Esophagus (tissue), 2 donors: ENCODE results near the gene C3orf52. TPM values are rescaled to one million over a fixed set of nuclear protein-coding genes. Genes with fewer than 3 reads are reported as not detected.
"Not testable (repeated sequence)": the region's sequence is repeated elsewhere in the genome, so short reads cannot be mapped to it uniquely, and the experiment has no call there.

Source experiments
- H3K27ac ChIP-seq, 2 donors: one replicate each; pipeline ENCODE4 v1.5.1; 2013; ENCODE audit warnings: low read depth in 2 of 2, mild to moderate bottlenecking in 2 of 2, inconsistent platforms in 1 of 2, low read length in 1 of 2, moderate library complexity in 1 of 2
- H3K27me3 ChIP-seq, 2 donors: one replicate each; pipeline ENCODE4 v1.6.1; 2013; ENCODE audit warnings: low read length in 2 of 2, control low read depth in 1 of 2, mild to moderate bottlenecking in 1 of 2; ENCODE audit not compliant: insufficient read depth in 2 of 2, control insufficient read depth in 1 of 2
- H3K36me3 ChIP-seq, 2 donors: one replicate each; pipeline ENCODE4 v1.6.1; 2013; ENCODE audit warnings: low read length in 1 of 2; ENCODE audit not compliant: control insufficient read depth in 2 of 2, insufficient read depth in 2 of 2
- H3K4me1 ChIP-seq, 2 donors: one replicate each; pipeline ENCODE4 v1.6.1; 2013; ENCODE audit warnings: low read length in 1 of 2; ENCODE audit not compliant: control insufficient read depth in 2 of 2, insufficient read depth in 2 of 2
- H3K4me3 ChIP-seq, 2 donors: one replicate each; pipeline ENCODE4 v1.5.1; 2013; ENCODE audit warnings: low read length in 2 of 2, mild to moderate bottlenecking in 2 of 2, low read depth in 1 of 2, moderate library complexity in 1 of 2
- H3K9me3 ChIP-seq, 2 donors: one replicate each; pipeline ENCODE4 v1.6.1; 2013; ENCODE audit warnings: mild to moderate bottlenecking in 2 of 2, low read depth in 1 of 2, low read length in 1 of 2, moderate library complexity in 1 of 2; ENCODE audit not compliant: control insufficient read depth in 2 of 2, insufficient read depth in 1 of 2
- WGBS, 2 donors: extraction: QIAGEN DNeasy Blood & Tissue Kit; methylation state at CpG; one replicate each; pipeline ENCODE4 v1.1.7; 2013; 5-methylcytosine and 5-hydroxymethylcytosine counted together
- polyA plus RNA-seq, 2 donors: library from polyadenylated mRNA; stranded (reverse); fragments of 200-250 nt; gene quantifications; one replicate each; pipeline ENCODE4 v1.2.3, GENCODE V29; 2013
- donor health status: healthy with polysubstance abuse.
- donor health status: Bipolar disorder and iron deficiency.

The C3orf52 gene, protein sequence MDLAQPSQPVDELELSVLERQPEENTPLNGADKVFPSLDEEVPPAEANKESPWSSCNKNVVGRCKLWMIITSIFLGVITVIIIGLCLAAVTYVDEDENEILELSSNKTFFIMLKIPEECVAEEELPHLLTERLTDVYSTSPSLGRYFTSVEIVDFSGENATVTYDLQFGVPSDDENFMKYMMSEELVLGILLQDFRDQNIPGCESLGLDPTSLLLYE
- polyA plus RNA-seq, result 1 to 10 TPM; 2.0 to 2.1 TPM

DNA sequence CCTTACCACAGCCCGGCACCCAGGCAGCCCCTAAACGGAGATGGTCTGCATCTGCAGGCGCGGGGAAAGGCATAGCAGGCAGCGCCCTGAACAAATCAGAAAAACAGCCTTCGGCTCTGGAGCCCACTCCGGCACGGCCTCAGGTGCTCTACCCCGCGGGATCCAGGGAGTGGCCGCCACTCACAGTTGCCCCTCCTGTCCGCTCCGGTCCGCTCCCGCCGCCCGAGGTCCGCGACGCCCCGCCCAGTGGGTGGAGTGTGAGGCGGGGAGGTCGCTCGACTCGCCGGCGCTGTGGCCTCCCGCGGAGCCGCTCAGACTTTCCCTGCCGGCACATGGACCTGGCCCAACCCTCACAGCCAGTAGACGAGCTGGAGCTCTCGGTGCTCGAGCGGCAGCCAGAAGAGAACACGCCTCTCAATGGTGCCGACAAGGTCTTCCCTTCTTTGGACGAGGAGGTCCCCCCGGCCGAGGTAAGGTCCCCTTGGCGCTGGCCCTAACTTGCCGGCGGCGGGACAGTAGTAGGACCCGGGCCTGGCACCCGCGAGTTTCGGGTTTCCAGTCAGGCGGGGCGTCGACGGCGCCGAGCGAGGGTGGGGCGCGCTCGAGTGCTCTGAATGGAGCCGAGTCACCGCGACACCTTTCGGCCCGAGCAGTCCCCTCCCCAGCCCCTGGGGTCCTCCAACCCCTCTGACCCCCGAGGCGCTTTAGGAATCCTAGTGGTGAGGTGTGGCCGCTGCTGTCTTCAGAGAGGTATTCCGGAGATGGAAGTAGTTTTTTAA lies at the start of gene C3orf52:
C3orf52 (plus strand) TSS at position 314 of the 779 bp plus-strand sequence; CDS start at position 333, 19 bp downstream.
- H3K4me3 ChIP-seq, result peak within 1 kb of the TSS; percentile 61 to 64
- H3K27me3 ChIP-seq, result no peaks in the 10 kb centered on the region
- H3K27ac ChIP-seq, result peak within 1 kb of the TSS; percentile 72
- H3K36me3 ChIP-seq, result no peaks in the 10 kb centered on the region
- no peaks in the 10 kb centered on the region for H3K9me3 ChIP-seq
- 1 to 2% methylated on average over 67 of the region's 67 CpGs for WGBS, 2 donors
- peaks cover 2% of the 10 kb centered on the region in 2 donors for H3K4me1 ChIP-seq

- H3K36me3 ChIP-seq, H3K4me3 ChIP-seq, H3K27ac ChIP-seq, H3K4me1 ChIP-seq, H3K27me3 ChIP-seq, H3K9me3 ChIP-seq: not testable (repeated sequence)
- 58 to 60% methylated on average over 4 of the region's 4 CpGs for WGBS, 2 donors
Observed at GRCh38 chr3:112037194-112037593, 49.0 kb upstream of the C3orf52 start.

DNA sequence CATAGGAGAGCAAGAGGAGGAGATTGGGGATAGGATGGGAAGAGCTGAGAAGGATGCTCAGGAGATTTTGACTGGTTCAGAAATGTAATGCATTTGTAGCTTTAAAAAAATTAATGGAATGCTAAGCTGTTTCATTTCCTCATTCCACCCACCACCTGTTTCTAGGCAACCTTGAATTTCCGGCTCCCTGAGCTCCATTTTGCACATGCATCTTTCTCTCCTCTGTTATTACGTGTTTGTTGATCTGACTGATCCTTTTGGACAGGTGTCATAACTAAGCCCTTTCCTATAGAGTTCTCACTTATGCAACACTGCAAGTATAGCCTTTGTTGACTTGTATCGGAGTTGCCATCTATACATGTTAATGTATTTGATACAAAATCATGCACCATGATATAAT lies 47.3 kb upstream of the C3orf52 start:
- Histone ChIP-seq H3K27ac (no peak overlapping the region), H3K36me3 (no peaks in the 10 kb centered on the region), H3K4me1 (no peaks in the 10 kb centered on the region), H3K9me3 (no peaks in the 10 kb centered on the region), H3K27me3 (no peaks in the 10 kb centered on the region), H3K4me3 (no peak overlapping the region)
- 56 to 58% methylated on average over 3 of the region's 3 CpGs for WGBS, 2 donors

- H3K36me3 ChIP-seq, result no peaks in the 10 kb centered on the region
- no peaks in the 10 kb centered on the region for H3K27me3 ChIP-seq
- H3K27ac ChIP-seq, result no peak overlapping the region
- H3K4me3 ChIP-seq, result no peak overlapping the region
- H3K4me1 ChIP-seq, result no peaks in the 10 kb centered on the region
- H3K9me3 ChIP-seq, result no peaks in the 10 kb centered on the region
Observed at GRCh38 chr3:112041321-112041720, 44.9 kb upstream of the C3orf52 start.

DNA sequence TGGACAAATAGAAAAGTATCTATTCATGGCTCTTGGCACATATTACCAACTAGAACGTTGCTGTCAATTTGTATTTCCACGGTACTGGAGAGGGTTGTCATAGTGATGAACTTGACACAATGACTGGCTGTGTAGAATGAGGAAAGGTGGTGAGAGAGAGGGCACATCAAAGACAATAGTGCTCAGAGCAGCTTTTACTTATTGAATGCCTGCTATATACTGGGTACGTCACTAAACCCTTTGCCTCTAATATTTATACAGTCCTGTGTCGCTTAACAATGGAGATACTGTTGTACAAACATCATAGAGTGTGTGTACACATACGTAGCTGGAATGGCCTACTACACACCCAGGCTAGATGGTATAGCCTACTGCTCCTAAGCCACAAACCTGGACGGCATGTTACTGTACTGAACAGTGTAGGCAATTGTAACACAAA lies 43.3 kb upstream of the C3orf52 start:
- WGBS, 2 donors, result 54 to 58% methylated on average over 6 of the region's 6 CpGs
- H3K9me3 ChIP-seq, result no peaks in the 10 kb centered on the region
- no peaks in the 10 kb centered on the region for H3K27me3 ChIP-seq
- H3K4me3 ChIP-seq, result no peak overlapping the region
- H3K4me1 ChIP-seq, result no peaks in the 10 kb centered on the region
- no peaks in the 10 kb centered on the region for H3K36me3 ChIP-seq
- H3K27ac ChIP-seq, result no peak overlapping the region

DNA sequence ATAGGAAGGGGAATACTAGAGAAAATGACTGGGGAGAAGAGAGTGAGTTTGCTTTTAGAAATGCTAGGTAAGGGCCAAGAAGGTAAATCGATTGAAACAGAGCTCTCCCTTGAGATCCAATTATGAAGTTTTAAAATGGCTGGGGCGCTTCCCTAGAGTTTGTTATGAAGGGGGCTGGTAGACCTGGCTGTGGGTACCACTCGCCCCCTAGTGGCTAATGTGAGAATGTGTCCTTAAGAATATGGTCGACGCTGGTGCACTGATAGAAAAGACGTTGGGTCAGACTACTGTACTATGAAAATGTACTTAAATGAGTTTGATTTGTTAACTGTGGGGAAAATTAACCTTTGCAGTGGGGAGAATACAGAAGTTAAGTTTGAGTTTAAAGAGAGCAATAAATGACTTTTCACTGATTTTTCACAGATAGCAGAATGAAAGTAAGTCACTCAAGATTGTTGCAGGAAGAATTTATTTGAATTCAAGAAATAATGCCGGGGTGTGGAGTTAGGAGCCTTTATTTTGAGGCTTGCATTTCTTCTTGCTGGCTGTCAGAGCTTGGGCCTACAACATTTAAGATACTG lies 42.5 kb upstream of the C3orf52 start:
- H3K36me3 ChIP-seq, result no peaks in the 10 kb centered on the region
- WGBS, 2 donors, result 11 to 14% methylated on average over 7 of the region's 7 CpGs
- no peaks in the 10 kb centered on the region for H3K9me3 ChIP-seq
- no peaks in the 10 kb centered on the region for H3K27me3 ChIP-seq
- no peak overlapping the region for H3K27ac ChIP-seq
- no peak overlapping the region for H3K4me3 ChIP-seq
- no peaks in the 10 kb centered on the region for H3K4me1 ChIP-seq

DNA sequence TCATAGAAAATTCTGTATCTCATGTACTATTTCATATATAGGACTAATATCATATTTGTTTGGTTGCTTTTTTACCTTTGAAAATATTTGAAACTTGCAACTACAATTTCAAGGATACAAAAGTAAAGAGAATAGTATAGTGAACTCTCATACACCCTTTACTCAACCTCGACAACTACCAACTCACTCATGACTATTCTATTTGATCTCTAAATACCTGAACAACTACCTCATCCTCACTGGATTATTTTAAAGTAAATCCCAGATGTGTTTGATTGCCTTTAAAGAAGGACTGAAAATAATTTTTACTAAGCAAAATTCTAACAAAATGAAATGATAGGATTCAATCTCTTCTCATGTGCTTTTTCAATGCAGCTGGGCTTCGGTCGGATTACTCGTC lies 39.6 kb upstream of the C3orf52 start:
- H3K4me3 ChIP-seq, result no peak overlapping the region
- 61 to 73% methylated on average over 4 of the region's 4 CpGs for WGBS, 2 donors

DNA sequence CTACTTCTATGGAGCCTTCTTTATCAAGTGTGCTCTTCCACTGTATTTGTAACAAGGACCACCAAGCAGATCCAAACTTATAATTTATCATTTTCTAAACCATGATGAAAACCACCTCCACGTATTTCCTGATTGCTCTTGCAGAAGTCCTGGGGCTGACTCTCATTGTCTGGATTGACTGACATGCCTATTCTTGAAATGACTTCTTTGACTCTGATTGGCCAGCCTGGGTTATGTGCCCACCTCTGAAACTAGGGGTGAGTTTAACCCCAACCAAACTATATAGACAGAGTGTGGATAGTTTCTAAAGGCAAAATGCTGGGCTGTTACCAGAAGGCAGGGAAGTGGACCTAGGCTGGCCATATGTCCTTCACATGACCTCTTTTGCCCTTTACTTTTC lies 38.9 kb upstream of the C3orf52 start:
- Histone ChIP-seq H3K36me3 (no peaks in the 10 kb centered on the region), H3K4me3 (no peak overlapping the region), H3K4me1 (no peaks in the 10 kb centered on the region), H3K27me3 (no peaks in the 10 kb centered on the region), H3K27ac (no peak overlapping the region), H3K9me3 (no peaks in the 10 kb centered on the region)
- 71 to 77% methylated on average over 1 of the region's 1 CpG for WGBS, 2 donors

More for the DNA sequence above, 39.6 kb upstream of the C3orf52 start:
- no peaks in the 10 kb centered on the region for H3K4me1 ChIP-seq
- H3K27ac ChIP-seq, result no peak overlapping the region
- no peaks in the 10 kb centered on the region for H3K36me3 ChIP-seq
- no peaks in the 10 kb centered on the region for H3K27me3 ChIP-seq
- no peaks in the 10 kb centered on the region for H3K9me3 ChIP-seq

GRCh38 chr3:112048911-112049310 lies 37.3 kb upstream of the C3orf52 start:
- WGBS, 2 donors, result 75 to 78% methylated on average over 8 of the region's 8 CpGs
- H3K9me3 ChIP-seq, result no peaks in the 10 kb centered on the region
- H3K4me1 ChIP-seq, result no peaks in the 10 kb centered on the region
- H3K4me3 ChIP-seq, result no peak overlapping the region
- H3K36me3 ChIP-seq, result no peaks in the 10 kb centered on the region
- H3K27ac ChIP-seq, result no peak overlapping the region
- no peaks in the 10 kb centered on the region for H3K27me3 ChIP-seq
